ENCODE data around the gene ST8SIA1.

The ST8SIA1 gene

DNA sequence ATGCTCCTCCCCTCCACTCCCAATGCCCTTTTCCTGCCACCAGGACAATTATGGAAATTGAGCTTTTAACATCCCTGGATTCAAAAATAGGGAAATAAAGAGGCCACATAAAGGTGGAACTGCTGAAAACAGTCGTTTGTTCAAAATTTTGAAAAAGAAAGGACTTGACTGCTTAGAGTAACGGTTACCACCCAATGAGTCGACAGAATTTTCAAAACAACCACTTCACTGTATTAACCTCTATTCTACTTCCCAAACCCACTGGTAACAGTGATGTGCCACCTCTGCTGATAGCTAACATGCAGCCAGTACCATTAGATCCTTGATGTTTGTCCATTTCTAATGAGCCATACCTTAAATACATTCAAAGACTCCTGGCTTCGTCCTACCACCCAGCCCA lies 4.9 kb downstream of the ST8SIA1 start:
- no peak for DNase-seq

DNA sequence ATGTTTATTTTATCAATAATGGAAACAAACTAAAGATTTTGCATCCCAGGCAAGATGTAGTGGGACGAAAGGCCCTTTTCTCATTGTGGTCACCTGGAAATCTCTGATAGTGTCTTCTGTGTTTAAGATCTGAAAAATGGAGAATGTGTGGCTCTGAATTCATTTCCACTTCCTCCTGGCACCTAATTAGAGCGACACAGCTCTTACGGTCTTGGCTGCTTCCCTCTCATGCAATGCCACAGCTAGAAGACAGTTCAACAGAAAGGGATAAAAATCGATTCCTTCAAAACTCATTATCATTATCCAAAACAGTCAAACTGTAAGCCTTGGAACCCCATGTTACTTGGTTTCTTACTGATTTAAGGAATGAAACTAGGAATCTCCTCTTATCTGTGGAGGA lies 9.3 kb downstream of the ST8SIA1 start:
- no peak for DNase-seq

DNA sequence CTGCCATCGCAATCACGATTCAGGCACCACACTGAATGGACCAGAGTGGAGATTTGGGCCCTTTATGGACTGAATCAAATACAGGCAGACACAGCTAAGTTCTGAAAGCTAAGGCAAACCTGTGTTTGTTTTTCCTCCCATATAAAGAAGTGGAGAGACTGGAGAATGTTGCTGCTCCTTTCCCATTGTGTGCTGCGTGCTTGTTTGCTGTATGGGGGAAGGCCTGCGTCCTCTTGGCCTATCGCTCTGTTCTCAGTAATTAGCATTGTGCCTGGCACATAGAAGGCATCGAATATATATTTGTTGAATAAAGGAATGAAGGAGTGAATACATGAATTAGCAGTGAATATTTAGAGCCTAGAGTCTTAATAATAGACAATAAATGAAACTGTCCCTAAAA lies 12.4 kb downstream of the ST8SIA1 start:
- no peak for DNase-seq

DNA sequence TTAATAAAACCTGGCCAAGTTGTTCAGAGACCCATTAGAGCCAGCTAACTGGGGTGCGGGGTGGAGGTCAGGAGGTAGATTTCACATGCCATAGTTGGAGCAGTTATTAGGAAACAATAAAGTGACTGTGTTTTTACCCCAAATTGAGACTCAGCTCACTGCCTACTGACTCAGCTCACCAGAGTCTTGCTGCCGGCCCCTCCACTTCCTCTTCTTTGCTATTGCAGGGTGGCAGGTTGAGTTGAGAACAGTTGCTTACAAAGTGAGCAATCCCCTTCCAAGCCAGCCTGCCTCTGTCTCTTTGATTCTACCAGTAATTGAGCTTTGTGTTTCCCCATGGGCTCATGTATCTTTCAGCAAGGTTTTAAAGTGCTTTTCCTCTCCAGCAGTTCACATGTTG lies 12.9 kb downstream of the ST8SIA1 start:
- peak; percentile 75 for DNase-seq

DNA sequence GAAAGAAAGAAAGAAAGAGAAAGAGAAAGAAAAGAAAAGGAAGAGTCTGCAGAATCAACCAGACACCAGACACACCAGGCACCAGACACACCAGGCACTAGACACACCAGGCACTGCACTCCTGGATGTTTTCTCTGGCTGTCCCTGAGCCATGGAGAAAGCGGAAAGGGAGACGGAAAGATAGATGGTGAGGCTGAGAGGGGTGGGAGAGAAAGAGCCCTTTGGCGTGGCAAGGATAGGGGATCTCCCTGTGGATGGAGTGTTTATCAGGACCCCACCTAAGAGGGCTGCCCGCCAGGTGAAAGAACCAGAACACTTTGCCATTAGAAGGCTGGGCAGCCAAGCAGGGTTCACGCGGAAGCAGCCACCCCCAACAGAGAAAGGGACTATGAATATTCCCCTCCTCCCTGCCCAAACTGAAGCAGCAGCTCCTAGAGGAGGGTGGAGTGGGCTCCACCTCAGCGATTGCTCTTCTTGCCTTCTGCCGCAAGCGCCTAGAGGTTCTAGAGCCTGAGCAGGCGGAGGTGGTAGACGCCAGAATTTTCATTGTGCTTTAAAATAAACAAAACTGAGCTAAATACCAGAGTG lies 13.4 kb downstream of the ST8SIA1 start:
- DNase-seq, result no peak

DNA sequence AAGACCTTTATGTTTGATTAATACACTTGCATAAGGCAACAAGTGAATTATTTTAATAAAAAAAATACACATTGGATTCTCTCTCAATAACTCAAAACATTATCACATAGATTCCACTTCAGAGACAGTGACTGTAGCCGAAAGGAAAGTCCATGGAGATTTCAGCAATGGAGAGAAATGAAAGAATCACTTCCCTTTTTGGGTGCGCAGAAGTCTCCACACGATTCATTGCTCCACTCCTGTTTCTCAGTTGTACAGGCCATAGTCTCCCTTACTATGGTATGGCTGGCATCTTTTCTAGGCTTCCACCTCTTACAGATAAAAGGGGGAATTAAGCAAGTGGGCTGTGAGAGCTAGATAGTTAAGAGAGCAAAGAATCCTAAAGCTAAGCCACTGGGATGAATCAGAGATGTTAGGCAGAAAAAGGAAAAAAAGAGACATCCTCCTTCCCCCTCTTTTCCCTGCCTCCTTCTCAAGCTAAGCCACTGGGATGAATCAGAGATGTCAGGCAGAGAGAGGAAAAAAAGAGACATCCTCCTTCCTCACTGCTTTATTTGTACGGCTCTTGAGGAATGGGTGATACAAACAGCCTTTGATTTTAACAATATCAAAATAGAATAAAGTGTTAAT lies 16.3 kb downstream of the ST8SIA1 start:
- DNase-seq, result no peak

DNA sequence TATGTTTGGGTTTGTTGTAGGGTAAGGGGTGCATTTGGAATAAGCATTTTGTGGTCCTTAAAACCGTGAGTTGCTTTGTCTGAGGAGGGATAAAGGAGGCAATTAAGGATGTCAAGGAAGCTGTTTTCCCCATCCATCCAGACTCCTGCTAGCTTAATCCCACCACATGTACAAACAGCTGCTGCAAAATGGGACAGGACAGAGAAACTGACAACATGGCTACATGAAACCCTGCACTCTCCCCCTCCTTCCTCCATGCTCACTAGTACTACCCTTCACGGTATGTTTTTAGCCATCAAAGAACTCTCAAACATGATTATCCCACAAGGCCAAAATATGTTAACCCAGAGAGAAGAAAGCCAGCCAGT lies 20.6 kb downstream of the ST8SIA1 start:
- DNase-seq, result no peak

DNA sequence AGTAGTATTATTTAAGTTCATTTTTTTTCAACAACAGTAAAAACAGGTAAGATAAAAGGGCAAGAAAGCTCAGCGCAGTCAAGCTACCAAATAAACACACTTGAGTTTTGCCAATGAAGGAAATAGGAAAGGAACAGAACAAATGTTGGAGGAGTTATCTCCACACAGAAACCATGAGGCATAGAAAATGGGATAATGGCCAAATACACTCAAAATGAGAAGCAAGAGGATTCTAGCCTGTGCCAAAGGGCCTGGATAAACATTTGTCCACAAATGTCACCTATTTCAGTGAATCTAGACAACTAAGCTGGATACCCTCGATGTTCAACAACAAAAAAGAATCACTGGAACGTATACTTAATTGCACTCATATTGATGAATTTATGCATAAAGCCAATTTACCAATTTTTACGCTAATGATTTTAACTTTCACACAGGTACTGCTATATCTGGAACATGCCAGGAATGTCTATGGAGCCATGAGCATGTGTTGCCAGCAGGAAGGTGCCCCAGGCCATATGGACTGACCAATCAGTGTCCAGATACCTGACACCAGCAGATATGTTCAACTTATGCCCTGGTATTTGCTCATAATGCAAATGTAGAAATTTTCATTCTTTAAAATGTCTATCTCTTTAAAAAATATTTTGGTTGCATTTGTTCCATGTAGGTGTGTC lies 21.1 kb downstream of the ST8SIA1 start:
- DNase-seq, result no peak

DNA sequence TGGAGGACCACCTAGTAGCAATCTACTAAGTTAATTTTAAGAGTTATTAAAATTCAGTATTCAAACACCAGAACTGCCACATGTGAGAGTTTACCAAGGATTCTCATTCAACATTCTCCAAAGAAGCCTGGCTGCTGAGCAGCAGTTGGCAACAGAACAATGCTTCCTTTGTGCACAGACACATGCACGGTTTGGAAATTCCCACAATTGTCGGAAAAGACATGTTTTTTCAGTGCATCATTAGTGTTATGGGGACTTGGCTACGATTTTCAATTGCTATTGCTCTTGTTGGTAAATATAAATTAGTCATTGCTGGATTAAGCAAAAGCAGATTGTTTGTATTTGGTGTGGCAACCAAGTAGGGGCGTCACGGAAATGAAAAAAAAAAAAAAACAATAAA lies 22.2 kb downstream of the ST8SIA1 start:
- no peak for DNase-seq

DNA sequence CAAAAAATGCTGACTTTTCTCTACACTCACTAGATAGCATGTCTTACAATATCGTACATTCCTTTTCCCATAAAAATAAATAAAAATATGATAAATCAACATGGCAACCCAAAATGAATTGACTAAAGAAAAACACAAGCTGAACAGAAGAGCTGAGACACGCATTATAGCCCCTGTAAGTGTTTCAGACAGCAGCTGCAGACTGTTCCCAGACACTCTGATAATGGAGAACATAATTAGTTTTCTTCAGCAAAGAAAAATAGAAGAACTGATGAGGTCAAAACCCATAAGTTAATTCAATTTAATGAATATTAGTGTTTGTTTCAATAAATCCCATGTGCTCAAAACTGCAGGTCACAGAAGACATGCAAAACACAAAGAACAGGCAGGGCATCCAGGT lies 23.8 kb downstream of the ST8SIA1 start:
- no peak for DNase-seq

DNA sequence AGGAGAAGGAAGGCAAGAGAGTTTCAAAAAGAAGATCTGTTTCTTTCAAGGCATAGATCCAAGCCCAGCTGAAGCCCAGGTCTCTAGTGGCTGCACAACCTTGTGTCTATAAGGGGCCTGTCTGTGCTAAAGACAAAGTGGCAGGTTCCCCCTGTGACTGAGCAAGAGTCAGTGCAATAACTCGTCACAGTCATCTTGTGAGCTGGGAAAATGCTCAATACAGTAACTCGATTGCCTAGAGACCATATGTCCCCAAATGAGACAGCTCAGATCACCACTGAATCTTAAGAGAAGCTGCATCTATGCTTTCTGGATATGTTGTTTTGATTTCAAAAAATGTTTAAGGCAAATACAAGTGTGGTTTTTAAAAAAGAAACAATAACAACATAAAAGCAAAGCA lies 24.2 kb downstream of the ST8SIA1 start:
- DNase-seq, result no peak

DNA sequence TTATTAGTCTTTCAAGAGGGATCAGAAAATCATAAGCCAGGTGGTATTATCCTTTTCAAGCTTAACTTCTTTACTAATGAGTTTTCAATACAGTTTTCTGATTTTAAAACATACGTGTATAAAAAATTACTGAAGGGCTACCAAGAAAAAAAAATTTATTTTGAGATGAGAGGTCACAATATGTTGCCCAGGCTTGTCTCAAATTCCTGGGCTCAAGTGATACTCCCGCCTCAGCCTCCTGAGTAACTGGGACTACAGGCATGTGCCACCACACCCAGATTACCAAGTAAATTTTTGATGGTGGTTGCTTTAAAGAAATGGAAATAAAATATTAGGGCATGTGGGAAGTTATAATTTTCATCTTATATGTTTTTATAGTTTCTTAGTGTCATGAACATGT lies 26.7 kb downstream of the ST8SIA1 start:
- no peak for DNase-seq

DNA sequence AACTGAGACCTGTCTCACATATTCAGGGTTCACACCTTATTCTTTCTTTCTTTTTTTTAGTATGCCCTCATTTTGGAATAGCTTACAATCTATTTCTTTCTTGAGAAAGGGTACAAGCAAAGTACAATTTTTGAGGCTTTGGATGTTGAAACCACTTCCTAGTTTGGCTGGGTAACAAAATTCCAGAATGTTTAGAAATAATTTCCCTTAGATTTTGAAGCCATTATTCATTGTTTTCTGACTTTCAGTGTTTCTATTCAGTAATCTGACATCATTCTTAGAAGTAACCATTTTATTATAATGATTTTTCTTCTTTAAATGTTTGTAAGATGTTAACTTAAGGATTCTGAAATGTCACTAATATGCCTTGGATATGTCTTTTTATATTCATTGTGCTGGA lies 28.2 kb downstream of the ST8SIA1 start:
- no peak for DNase-seq

DNA sequence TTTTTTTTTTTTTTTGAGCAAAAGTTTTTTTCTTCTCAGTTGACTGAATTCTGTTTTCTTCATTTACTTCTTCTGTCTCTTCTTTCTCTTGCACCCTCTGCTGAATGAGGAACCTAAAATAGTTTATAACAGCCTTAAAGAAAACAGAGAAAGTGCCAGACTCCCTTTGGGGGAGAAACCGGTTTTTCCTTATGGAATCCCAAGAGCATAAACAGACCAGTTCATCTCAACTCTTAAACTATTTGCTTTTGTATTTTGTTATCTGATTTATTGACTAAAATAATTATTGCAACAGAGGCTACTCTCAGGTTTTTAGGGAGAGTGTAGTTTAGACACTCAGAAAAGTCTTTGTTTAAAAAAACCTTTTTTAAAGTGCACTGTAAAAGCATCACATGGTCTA lies 30.2 kb downstream of the ST8SIA1 start:
- DNase-seq, result no peak

DNA sequence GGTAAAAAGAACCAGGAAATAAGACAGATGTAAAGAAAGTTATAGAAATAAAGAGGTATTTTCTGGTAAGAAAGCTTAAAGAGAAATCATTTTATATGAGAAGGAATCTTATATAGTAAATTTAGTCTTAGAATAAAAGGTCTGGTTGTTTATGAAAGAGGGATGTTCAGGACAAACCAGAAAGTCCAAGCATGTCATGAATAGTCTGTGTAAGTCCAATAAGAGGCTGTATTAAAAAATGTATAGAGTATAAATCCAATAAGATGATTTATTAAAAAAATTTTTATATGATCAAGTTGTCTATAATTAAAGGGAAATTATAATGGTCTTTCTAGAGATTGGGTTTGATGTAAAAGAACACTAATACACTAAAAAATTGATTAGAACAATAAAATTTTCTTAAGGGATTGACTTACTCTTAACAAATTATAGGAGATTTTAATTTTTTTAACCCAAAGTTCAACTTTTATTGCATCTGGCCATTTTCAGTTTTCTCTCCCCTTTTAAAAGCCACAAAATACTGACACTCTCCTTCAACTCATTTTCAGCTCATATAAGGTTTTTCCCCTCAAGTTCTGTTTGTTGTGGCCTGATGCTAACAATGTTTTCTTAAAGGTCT lies 35.1 kb downstream of the ST8SIA1 start:
- no peak for DNase-seq

DNA sequence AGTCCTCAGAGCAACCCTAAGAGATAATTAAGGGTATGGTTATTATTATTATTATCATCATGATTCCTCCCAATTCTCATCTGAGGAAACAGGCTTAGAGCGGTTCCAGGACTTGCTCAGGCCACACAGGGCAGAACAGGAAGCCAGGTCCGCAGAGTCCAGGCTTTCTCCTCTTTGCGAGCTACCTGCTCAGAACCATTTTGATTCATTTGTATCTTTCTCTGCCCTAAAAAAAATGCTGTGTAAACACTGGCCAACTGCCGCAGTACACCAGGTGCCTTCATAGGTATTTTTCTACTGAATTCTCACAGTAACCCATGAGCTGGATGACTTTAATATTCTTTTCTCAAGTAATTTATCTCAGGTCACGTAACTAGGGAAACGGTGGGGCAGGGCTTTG lies 45.3 kb downstream of the ST8SIA1 start:
- DNase-seq, result no peak

DNA sequence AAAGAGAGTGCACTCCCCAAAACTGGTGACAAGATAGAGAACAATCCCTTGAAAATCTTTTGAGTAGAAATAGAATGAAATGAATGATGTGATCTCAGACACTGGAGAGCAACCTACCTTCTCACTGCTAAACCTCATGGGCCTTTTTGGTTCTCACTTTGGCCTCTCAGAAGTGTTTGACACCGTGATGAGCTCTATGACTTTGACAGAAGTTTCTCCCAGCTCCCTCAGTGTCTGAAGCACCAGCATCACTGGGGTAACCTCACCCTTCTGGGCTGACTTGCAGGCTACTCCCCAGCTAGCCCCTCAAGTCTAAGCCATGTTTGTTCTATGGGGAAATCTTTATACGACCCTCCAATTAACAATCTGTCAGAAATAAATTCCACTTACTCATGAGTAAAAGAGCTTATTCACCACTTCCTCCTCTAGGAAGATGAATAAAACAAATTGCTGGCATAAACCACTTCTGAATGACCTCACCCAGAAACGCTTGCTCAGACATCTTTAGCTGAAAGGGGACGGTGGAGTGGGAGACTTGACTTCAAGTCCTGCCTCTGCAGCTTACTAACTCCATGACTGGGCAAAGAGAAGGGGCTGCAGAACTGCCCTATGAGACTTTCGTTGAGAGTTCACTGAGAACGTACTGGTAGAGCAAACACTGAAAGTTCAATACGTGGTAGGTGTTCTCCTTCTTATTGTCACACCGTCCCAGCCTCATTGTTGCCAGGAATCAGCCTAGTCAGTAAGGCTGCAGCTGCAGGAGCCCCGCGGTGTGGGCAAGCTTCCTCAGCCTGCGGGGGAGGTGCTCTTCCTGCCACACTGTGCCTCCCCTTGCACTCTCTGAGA lies 46.5 kb downstream of the ST8SIA1 start:
- DNase-seq, result peak; percentile 68

DNA sequence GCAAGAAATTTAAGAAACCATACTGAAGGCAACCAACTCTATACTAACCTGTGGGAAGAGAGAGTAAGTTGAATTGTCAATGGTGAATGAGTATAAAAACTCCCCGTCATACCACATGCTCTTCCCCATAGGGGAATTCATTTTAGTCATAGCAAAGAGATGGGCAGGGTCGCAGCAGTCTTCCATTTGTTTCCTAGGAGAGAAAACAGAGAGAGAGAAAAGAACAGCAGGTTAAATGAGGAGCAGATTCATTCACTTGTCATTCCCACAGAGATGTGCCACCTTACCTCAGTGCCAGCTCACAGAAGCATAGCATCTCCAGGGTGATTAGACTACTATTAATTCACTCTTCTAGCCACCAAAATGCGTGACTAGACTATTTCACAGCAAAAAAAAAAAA lies 47.4 kb downstream of the ST8SIA1 start:
- no peak for DNase-seq

DNA sequence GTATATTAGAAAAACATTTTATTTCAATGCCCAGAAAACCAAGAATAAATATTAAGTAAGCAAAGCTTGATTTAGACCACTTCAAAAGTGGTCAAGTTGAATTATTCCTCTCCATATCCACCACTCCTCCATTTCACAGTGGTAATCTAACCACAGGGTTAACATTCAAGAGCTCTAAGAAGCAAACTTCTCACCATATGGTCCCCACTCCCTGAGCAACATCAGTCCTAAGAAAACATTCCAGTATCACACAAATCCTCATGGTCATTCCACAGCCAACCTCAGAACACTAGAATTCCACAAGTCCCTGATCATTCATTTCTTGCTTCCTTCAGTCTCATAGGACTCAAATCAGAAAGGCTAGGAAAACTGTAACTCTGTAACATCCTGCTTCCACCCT lies 47.9 kb downstream of the ST8SIA1 start:
- no peak for DNase-seq

DNA sequence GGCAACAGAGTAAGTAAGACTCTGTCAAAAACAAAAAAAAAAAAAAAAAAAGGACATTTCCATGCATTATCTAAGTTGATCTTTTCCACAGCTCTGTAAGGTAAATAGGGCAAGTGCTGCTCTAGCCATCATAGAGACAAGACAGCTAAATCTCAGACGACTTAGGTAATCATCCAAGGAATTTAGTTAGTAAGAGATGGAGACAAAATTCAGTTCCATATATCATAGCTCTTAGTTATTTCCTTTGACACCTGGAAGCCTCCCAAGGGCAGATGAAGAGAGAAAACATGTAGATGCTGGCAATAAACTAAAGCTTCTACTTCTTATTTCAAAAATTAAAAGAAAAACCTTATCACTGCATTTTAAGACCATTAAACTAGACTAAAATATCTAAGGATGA lies 48.7 kb downstream of the ST8SIA1 start:
- no peak for DNase-seq

DNA sequence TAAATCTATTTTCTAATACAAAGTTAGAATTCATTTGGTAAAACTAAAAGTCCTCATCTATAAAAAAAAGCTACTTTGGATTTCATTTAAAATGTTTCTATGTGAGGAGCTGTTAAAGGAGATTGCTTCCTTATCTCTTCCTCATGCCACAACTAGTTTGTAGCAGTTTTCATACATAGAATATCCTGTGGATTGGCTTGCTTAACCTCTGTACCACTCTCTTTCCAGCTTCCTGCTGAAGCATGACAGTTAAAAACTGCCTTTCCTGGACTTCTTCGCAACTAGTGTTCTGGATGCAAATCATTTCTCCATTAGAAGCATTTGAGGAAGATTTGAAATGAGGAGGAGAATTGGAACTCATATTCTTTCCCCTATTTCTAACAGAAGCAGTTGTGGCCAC lies 49.6 kb downstream of the ST8SIA1 start:
- no peak for DNase-seq

DNA sequence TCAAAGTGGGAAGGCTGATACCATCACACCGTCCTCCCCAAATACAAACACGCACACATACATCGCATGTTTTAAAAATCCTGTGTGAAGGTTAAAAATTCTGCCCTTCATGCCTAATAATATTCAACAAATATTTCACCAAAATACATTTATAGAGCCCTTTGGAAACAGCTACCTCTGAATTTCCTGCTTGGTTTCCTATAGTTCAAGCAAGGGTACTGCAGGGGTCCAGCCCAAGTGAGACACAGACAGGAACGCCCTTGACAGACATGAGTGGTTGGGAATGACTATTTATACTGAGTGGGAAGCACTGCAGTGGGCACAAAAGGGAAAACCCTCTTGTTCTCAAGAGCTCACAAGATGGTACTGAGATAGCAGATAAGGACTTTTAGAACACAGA lies 51.0 kb downstream of the ST8SIA1 start:
- DNase-seq, result no peak

DNA sequence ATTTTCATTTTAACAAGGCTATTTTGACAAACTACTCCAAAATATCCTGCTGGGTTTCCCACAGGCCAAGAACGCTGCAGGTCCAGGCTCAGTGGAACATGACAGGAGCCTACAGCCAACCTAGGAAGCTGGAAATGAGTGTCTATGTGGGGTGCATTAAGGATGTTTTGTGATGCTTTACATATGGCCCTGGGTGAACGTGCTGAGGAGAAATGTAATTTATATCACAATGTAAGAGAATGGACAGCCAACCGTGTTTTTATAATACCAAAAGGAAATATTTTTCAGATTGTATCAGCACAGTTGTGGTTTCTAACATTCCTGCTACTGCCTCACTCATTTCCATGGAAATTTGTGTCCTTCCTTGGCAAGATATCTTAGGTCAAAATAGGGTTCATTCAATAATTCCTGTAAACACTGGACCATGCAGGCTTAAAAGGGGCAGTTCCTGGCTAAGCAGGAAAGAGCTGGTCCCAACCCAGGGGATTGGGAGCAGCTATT lies 51.5 kb downstream of the ST8SIA1 start:
- no peak for DNase-seq

Data from activated effector memory CD4-positive, alpha-beta T cell treated with anti-CD3 and anti-CD28 coated beads, Interleukin-2, amount 50 U/mL, for 16 hours (primary cell).